GM19463 (cell line): Measurements from ENCODE around the gene KIAA0513.

Source experiments
- ATAC-seq: cut with Tn5 transposase; IDR thresholded peaks from one replicate; pipeline ENCODE4 v1.9.1; 2021; ENCODE audit warnings: mild to moderate bottlenecking, moderate library complexity; ENCODE audit not compliant: unreplicated experiment

Gene KIAA0513

DNA sequence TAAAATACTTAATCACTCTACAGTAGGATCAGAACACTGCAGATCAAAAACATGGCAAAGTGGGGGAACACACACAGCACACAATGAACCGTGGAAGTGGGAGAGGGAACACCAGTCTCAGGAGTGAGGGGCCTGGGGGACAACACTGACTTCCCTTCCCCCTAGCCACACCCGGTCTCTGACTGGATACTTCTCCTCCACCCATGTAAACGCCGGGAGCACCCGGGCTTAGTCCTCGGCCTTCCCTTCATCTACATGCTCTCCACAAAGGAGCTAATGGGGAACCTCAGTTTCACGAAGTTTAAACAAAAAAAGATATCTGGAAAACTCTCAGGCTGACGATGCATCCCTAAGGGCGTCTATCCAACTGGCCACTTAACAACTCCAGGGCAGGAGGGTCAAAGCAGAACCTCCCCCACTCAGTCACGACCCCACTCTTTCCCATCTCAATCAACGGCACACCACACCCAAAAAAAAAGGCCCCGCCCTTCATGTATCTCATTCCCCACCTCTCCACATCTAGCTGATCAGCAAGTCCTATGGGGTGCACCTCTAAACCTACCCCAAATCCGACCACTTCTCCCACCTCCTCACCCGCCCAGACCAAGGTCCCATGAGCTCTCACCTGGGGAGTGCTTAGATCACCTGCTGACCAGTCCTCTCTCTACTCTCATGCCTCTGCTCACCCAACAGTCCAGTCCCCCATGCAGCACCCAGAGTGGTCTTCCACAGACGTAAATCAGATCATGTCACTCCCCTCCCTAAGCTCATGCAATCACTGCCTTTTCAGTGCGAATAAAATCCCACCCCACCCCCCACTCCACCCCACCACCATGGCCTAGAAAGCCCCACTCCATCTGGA is 23.6 kb upstream of the KIAA0513 start:
- ATAC-seq = no peak

DNA sequence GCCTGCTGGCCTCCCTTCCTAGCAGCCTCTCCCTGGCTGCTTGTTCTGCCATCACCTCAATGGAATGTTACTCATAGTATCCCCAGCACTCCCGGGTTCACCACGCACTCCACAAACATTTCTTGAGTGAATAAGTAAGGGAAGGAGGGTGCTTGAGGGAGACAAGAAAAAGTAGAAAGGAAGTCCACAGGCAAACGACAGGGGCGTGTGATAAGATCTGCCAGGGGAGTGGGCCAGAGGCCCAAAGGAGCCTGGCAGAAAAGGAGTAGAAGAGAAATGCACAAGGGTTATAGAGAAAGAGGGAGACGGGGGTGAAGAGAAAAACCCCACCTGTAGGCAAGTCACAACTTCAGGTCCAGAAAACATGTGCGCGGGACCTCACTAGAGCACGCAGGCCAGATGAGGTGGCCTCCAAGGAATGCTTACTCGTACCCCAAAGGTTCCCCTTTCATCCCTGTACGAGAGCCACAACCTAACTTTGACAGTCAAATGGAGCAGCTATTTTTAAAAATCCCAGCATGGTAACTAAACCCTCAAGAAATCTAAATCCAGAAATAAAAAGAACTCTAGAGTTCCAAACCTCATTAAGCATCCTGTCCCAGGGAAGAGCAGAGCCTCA is 22.9 kb upstream of the KIAA0513 start:
- no peak for ATAC-seq

DNA sequence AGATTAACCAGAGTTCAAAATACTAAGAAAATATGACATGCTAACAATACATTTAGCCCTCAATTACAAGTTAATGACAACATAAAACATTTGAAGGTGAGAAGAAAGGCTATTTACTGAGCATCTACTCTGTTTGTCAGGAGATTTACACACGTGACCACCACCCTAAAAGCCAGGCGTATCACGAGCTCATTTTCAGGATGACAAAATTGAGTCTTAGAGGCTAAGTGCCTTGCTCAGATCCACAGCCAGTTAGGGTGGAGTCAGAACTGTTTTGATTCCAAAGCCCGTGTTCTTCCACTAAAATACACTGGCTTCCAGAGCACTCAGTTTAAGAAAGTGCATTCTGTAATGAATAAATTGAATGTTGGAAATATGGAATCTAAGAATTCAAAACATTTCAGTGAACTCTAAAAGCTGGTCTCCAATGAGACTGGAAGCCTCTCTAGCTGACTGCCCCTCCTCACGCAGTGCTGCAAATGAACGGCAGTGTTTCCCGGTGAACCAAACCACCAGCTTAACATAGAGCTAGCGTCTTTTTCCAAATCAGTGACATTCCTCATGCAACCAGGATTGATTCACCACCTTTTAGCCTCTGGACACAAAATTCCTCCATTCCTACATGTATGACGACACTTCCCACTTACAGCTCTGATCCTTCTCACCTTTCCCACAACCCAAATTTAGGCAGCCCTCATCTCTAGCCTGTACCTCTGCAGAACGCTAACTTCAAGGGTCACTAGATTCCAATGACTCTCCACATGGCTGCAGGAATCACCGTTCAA is 22.1 kb upstream of the KIAA0513 start:
- ATAC-seq = no peak

DNA sequence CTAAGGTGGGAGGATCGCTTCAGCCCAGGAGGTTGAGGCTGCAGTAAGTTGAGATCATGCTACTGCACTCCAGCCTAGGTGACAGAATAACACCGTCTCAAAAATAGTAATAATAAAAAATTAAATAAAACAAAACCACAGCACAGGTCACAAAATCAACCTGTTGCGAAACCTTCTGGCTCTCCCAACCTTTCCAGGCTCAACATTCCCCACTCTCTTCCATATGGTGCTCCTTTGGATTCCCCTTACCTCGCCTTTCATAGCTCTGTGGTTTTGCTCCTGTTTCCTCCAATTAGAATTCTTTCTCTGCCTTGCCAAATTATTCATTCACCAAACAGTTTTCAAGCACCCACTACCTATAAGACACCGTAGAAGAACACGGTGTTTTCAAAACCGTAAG is 21.0 kb upstream of the KIAA0513 start:
- no peak for ATAC-seq

DNA sequence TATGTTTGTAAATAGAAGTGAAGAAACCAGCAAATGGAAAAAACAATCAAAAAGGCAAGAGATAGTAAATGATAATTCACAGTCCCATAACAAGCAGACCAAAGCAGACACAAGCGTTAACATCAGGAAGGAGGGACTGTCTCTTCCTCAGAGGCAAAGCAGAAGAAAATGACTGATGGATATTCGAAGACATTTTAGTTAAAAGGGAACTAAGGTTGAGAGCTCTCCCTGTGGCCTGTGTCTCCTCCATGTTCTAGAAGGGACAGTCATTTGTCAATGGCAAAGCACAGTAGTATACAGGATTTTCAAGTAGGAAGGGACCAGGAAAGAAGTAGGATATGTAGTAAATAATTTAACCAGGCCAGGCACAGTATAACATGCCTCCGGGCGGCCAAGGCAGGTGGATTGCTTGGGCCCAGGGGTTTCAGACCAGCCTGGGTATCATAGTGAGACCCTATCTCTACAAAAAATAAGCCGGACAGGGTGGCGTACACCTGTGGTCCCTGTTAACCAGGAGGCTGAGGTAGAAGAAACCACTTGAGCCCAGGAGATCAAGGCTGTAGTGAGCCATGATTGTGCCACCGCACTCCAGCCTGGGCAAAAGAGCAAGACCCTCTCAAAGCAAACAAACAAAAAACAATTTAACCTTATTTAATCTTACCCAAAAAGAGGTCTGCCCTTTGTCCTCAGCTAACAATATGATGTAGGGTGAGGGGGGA is 19.9 kb upstream of the KIAA0513 start:
- no peak for ATAC-seq

DNA sequence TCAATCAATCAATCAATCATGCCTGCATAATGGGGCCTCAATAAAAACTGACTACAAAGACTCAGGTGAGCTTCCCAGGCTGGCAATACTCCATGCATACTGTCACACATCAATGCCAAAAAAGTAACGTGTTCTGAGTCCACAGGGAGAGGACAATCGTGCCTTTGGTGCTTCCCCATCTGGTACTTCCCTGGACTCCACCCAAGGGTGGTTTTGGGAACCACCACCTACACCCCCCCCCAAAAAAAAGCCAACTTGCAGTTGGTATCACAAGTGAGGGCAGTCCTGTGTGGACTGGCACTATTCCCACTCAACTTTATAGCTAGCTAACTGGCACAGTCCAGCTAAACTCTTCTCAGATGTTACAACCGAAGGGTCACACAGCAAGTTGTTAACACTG is 19.3 kb upstream of the KIAA0513 start:
- ATAC-seq = no peak

DNA sequence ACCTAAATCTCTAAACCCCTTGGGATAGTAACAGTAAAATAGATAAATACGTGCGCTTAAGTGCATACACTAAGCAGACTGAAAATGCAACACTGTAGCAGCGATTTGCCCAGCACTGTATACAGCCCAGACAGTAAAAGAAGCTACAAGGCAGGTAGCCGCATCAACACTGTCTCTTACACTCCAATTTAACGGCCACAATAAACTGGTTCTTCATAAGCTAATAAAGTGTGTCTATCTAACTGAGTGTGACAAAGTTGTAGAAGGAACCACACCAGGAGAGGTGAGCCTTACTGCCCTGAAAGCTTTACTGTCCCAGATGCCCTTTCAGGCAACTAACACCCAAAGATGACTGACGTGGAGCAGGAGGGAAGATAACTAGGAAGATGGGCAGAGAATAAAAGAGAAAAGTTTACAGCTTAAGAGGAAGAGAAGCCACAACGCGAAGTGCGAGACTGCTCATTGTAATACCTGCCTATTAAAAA is 17.1 kb upstream of the KIAA0513 start:
- no peak for ATAC-seq

DNA sequence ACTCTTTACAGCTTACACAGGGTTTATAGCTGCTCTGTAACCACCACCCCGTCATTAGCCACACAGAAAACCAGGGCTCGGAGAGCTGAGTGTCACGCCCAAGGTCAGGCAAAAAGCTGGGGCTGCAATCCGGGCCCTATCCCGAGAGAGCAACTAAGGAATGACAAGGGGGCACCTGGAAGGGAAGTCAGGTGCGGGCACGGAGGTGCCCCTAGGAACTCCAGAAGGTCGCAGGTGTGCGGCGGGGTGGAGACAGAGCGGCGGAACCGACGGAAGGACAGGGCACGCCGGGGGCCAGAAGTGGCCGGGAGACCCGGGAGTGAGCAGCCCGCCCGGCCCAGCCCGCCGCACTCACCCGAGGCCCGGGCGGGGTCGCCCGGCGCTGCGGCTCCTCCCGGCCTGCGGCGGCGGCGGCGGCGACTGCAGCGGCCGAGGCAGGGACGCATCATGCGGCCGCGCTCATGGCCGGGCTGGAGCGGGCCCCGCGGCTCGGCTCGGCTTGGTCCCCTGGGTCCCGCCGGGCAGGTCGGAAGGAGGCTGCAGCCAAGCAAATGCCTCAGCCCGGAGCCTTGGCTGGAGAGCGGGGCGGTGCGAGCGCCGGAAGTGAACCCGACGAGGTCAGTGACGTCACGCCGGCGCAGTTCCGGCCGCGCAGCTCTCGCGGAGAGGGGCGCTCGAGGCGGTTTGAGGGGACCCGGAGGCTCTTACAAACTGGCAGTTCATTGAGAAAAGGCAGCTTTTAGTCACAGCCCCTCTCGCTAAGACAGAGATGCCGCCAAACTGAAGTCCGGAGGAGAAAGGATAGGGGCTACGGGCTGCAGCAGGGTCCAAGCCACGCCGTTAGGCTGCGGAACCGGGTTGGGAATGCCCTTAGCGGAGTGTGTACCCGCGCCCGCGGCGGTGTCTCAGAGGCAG is 16.4 kb upstream of the KIAA0513 start, which contains the start of gene ZDHHC7:
Gene ZDHHC7 (minus strand): TSS at position 605 of the 915 bp plus-strand sequence. CDS start 20,917 bp downstream, outside the sequence.
- peak; percentile 94 for ATAC-seq

DNA sequence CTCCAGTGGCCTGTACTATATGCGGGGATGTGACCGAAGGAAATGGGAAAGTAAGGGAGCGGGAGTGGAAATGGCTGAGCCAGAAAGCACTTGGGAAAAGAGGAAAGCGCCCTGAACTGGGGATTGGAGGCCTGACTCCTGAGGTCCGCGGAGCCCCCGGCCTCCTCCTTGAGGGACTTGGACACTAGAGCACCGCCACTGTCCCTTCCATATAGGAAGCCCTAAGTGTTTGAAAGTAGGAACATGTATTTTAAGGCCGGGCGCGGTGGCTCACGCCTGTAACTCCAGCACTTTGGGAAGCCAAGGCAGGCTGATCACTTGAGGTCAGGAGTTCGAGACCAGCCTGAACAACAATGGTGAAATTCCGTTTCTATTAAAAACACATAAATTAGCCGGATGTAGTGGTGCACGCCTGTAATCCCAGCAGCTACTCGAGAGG is 15.7 kb upstream of the KIAA0513 start:
- ATAC-seq = no peak

DNA sequence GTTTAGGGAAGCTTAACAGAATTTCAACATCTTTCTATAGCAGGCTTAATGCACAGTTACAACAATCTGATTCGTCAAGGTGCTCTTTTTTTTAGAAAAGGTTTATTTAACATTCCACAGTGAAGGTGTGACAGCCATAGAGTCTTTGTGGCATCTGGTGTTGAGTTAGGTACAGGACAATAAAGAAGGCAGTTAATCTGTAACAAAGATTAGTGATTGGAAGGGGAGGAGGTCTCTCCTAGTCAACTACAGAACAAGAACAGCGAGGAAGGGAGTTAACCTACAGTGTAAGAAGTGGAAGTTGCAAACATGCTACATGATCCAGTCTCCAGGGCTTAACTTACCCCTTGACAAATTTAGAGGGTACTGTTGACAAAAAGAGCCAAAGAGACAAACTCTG is 13.3 kb upstream of the KIAA0513 start:
- no peak for ATAC-seq

DNA sequence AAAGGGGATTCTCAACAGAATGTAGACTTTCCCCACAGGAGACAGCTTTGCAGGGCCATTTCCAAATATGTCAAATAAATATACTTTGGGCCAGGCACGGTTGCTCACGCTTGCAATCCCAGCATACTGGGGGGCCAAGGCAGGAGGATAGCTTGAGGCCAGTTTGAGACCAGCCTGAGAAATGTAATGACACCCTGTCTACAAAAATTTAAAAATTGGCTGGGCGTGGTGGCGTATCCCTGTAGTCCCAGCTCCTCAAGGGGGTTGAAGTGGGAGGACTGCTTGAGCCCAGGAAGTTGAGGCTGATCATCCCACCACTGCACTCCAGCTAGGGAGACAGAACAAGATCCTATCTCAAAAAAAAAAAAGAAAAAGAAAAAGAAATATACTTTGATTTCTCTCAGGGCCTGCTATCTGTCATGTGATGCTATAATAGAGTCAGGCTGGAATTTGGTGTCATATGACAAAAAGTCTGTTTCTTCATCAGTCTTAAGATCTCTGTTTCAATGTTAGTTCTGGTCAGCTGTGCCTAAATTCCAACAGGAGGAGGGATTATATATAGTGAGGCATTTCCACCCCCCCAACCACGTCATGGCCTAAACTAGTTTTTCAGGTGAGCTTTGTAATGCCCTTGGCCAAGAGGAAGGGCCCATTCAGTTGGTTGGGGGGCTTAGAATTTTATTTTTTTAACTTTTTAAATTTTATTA is 12.0 kb upstream of the KIAA0513 start:
- no peak for ATAC-seq

DNA sequence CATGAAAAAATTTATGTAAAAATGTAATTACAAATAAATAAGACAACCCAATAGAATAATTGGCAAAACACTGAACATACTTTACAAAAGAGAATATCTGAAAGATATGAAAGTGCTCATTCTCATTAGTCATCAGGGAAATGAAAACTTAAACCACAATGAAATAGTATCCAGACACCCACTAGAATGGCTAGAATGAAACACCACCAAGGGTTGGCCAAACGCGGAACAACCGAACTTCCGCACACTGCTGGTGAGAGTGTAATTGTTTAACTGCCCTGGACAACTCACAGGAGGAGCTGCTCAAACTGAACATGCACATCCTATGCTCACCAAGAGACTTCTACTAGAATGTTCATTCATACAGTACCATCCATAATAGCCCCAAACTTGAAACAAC is 10.4 kb upstream of the KIAA0513 start:
- ATAC-seq = peak; percentile 81

DNA sequence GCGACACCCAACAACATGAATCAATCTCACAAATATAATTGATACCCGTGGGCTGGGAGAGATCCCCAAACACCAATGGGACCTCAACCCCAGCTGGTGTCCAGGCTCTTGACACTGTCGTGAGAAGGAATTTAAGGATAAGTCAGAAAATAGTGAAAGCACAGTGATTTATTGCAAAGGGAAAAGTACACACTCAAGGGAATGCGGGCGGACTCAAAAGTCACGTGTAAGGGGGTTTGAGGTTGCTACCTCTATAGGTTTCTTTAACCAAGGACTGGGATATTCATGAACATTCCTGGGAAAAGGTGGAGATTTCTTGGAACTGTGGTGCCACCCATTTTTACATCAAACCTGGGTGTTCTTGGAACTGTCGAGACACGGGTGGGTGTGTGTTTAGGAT is 10.0 kb upstream of the KIAA0513 start:
- ATAC-seq = no peak

DNA sequence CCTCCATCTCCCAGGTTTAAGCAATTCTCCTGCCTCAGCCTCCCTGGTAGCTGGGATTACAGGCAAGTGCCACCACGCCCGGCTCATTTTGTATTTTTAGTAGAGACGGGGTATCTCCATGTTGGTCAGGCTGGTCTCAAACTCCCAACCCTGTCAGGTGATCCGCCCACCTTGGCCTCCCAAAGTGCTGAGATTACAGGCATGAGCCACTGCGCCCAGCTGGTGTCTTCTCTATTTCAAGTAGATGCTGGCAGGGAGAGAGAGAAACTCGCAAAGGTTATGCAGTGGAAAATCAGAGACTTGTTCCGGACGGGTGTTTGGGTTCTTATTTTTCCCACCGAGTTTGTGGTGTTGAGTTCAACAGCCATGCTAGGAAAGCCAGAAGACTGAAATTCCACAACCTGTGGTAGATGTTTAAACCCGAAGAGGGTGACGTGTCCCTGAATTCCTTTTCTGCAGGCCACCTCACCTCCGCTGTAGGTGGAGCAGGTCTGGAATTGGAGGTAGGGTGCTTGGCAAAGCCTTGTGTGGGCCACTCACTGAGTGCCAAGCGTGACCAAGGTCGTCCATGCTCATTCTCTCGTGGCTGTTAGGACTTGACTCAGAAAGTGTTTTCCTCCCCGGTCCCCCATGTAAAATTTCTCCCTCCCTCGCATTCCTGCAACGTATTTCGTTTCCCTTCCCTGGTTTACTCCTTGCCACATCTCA is 8.9 kb upstream of the KIAA0513 start:
- ATAC-seq = no peak

DNA sequence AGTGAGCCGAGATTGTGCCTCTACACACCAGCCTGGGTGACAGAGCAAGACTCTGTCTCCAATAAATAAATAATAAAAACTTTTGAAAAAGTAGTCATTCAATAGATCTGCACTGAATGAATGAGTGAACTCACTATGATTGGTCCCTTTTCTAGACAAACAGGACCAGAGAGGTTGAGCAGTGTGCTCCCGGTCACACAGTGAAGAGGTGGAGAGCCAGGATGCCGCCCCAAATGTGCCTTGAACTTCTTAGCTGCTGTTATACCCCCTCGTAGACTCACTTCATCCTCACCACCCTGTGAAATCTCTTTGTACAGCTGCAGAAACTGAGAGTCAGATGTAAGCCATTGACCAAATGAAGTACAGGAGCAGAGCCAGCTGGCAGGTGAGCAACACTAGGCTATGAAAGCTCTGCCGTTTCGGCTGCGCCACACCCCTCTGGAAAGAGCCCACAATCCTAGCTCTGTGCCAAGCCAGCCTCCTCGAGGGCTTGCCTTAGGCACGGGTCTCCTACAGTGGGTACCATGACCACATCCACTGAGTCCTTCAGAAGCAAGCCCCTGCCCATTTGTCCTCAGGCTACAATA is 7.8 kb upstream of the KIAA0513 start:
- ATAC-seq = no peak

DNA sequence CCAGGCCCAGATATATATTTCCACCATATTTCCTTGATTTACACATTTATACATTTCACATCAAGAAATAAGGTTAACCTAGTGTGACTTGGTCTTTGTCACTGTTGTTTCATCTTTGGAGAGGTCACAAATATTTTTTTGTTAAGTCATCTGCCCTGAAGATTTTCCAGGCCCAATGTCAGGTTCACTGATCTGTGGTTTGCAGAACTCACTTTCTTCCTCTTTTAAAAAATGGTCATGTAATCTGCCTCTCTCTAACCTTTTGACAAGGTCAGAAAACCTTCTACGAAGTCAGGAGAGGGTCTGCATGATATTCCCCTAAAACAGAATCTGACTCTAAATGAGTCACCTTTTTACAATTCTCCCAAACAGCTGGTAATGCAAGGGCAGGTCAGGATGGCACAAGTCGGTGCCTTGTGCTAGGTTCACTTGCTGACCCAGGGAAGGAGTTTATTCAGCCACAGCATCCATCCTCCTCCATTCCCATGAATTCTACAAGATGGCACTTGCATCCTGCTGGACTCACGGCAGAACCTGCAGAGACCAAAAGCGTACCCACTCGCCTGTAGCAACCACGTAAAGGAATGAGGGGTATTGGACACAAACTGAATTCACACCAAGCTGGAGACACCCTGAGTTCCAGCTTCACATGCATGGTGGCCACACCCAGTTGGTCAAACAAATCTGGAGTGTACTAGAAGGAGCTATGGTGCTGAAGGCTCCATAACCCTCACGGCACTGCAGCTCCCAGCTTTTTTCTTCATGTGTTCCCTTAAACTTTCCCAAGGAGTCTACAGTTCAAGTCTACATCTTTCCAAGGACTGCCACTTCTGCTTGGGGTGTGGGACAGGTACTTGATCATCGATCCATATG is 1.6 kb upstream of the KIAA0513 start:
- ATAC-seq = no peak

DNA sequence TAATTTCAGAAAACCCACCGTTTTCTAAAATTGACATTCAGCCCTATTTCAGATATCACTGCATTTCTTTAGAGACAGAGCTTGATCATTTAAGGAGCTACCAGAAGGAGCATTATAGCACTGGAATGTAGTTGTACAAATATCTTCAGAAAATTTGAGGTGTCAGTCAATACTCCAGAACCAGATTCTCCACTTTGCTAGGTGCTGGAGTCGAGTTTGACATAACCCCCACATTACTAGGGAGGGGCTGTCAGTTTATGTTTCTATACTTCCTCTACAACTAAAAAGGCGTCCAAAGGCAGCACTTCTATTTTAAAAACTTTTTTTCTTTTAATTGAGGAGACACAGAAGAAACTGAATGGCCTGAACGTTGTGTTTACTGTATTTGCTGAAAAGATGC is 892 bp upstream of the KIAA0513 start:
- no peak for ATAC-seq
